GM12891 (cell line): ENCODE data around the gene CACNG7.

Experiments
- DNase-seq: peaks from one replicate; pipeline ENCODE4 v3.0.0; 2011; ENCODE audit warnings: low spot score; ENCODE audit not compliant: insufficient read length
- FAIRE-seq: peaks from 2 replicates; lab custom pipeline; 2011; peaks lifted over from hg19 to GRCh38; lab: Jason Lieb, UNC
- PAX5 ChIP-seq: IDR thresholded peaks from 2 replicates; pipeline ENCODE4 v1.6.1; 2011; ENCODE audit warnings: low read length, moderate library complexity, mild to moderate bottlenecking; ENCODE audit not compliant: insufficient read depth, severe bottlenecking
- POLR2A ChIP-seq: IDR thresholded peaks from 2 replicates; pipeline ENCODE4 v1.6.1; 2011; ENCODE audit warnings: low read depth, low read length, control low read depth
- POLR2AphosphoS5 ChIP-seq: IDR thresholded peaks from 2 replicates; pipeline ENCODE4 v1.6.1; 2011; ENCODE audit warnings: low read depth, low read length, control low read depth
- POU2F2 ChIP-seq: IDR thresholded peaks from 2 replicates; pipeline ENCODE4 v1.6.1; 2011; ENCODE audit warnings: low read depth, mild to moderate bottlenecking, control low read depth, low read length, moderate library complexity
- SPI1 ChIP-seq: IDR thresholded peaks from 2 replicates; pipeline ENCODE4 v1.6.1; 2011; ENCODE audit warnings: low read depth, low read length, control low read depth
- TAF1 ChIP-seq: IDR thresholded peaks from 2 replicates; pipeline ENCODE4 v1.6.1; 2011; ENCODE audit warnings: low read depth, low read length, control low read depth

Gene CACNG7

DNA sequence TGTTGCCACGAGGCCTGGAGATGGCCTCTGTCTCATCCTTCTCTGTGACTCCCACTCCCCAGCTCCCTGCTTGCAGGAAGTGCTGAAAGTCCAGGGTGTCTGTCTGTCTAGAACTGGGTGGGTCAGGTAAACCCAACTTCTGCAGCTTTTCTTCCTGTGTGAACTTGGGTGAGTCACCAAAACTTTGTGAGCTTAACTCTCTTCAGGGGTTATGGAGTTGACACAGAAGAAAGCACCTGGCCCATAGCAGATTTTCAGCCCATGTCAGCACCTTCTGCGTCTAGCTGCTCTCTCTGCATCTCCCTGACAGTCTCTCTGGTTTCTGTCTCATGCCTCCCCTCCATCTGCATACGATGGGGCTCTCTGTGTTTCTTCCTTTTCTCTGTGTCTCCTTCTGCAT is 4.2 kb upstream of the CACNG7 start:
- FAIRE-seq: no peak
- DNase-seq: no peak
- no peak for TF ChIP-seq POU2F2
- TF ChIP-seq PAX5: no peak

DNA sequence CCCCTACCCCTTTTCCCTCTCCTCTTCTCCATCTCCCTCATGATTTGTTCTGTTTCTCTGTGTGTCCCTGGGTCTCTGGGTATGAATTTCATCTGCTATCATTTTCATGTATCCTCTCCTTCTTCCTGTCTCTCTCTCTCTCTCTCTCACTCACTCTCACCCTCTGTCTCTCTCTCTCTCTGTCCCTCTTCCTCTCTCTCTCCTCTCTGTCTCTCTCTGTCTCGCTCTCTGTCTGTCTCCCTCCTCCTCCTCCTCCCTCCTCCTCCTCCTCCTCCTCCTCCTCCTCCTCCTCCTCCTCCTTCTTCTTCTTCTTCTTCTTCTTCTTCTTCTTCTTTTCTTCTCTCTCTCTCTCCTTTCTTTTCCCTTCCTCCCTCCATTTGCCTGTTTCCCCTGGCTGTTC is 3.3 kb upstream of the CACNG7 start:
- no peak for DNase-seq
- TF ChIP-seq PAX5 (no peak), TAF1 (no peak), SPI1 (no peak), POLR2A (no peak), POLR2AphosphoS5 (no peak), POU2F2 (no peak)
- no peak for FAIRE-seq

DNA sequence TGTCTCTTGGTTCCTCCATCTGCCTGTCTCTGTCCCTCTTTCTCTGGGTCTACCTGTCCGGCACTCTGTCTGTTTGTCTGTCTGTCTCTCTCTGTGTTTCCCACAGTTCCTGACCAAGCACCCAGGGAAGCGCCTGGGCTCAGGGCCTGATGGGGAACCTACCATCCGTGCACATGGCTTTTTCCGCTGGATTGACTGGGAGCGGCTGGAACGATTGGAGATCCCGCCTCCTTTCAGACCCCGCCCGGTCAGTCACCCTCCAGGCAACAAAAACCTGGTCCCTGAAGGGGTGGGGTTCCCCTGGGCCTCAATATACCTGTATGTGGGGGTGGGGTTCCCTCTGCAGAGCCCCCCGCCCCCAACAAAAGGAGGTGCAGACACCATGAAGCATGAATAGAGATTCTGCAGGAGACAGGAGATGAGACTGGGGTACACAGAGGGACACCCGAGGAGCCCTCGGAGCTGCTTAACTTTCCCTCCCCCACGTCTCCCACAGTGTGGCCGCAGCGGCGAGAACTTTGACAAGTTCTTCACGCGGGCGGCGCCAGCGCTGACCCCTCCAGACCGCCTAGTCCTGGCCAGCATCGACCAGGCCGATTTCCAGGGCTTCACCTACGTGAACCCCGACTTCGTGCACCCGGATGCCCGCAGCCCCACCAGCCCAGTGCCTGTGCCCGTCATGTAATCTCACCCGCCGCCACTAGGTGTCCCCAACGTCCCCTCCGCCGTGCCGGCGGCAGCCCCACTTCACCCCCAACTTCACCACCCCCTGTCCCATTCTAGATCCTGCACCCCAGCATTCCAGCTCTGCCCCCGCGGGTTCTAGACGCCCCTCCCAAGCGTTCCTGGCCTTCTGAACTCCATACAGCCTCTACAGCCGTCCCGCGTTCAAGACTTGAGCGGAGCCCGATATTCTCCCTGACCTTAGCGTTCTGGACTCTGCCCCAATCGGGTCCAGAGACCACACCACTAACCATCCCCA is 2.6 kb upstream of the CACNG7 start:
- DNase-seq (peak; percentile 71), FAIRE-seq (no peak)
- TF ChIP-seq SPI1: no peak
- no peak for TF ChIP-seq POU2F2
- no peak for TF ChIP-seq PAX5
- TF ChIP-seq TAF1: no peak
- TF ChIP-seq POLR2A: no peak
- no peak for TF ChIP-seq POLR2AphosphoS5

DNA sequence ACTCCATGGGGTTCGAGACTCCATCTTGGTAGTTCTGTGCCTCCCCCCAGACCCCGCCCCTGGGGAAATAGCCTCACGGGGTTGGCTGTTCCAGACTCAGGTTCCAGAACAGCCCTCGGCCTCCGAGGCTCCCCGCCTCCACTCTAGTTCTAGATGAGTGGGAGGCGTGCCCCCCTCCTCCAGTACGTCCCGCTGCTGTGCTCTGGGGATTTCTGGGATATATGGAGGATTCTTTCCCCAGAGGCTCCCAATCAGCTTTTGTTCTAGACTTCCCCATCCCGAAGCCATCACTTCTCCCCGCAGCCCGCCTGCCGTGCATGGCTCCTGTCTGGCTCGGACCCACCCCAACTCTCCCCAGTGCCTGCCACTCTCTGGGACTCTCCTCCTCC is 1.9 kb upstream of the CACNG7 start:
- FAIRE-seq (no peak), DNase-seq (no peak)
- TF ChIP-seq POLR2A (no peak), POU2F2 (no peak), SPI1 (no peak), POLR2AphosphoS5 (no peak), PAX5 (no peak), TAF1 (no peak)

DNA sequence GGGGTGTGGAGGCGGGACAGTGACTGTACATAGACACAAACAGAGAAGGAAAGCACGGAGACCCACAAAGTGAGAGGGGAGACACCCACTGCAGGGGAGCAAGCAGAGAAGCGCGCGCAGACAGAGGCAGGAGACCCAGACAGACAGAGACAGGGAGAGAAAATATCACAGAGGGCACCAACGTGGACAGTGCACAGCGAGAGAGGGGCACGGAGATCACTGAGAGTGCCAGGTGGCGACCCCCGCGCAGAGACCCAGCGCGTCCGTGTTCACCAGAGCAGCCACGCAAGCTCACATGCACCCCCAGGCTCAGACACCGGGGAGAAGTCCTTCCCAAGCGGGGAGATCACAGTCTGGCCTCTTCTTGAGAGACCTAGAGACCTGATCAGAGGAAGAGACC is 1.4 kb upstream of the CACNG7 start:
- TF ChIP-seq SPI1 (no peak), PAX5 (no peak)
- FAIRE-seq: no peak
- no peak for DNase-seq

DNA sequence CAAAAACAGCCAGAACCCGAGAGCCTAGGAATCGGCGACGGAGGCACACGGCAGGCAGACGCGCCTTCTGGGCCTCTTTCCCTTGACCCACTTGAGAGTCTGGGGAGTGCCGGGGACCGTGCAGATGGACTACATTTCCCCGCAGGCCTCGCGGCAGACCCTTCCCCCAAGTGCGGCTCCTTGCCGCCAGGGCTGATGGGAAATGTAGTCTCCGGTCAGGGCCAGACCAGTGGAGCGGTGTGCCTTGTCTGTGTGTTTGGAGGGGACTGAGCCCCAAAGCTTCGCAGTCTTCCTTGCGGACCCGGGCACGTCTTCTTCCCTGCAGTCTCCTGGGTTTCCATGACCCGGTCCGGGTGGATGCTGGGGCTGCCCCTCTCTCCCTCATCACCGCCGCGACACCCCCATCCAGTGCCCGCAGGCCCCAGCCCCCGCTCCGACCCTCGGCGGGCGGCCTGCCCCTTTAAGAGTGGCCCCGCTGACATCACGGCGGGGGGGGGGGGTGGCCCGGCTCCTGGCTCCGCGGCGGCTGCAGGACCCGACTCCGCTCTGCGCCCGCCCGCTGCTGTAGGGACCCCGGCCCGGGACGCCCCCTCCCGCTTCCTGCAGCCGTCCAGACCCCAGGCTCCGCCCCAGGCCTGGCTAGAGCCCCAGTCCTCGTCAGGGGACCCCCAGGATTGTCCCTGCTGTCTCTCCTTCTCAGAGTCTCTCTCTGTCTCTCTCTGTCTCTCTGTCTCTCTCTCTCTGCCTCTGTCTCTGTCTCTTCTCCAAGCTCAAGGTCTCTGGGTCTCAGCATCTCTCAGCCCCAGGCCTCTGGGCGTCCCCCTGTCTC is 758 bp upstream of the CACNG7 start:
- peak; percentile 34 for DNase-seq
- no peak for FAIRE-seq

DNA sequence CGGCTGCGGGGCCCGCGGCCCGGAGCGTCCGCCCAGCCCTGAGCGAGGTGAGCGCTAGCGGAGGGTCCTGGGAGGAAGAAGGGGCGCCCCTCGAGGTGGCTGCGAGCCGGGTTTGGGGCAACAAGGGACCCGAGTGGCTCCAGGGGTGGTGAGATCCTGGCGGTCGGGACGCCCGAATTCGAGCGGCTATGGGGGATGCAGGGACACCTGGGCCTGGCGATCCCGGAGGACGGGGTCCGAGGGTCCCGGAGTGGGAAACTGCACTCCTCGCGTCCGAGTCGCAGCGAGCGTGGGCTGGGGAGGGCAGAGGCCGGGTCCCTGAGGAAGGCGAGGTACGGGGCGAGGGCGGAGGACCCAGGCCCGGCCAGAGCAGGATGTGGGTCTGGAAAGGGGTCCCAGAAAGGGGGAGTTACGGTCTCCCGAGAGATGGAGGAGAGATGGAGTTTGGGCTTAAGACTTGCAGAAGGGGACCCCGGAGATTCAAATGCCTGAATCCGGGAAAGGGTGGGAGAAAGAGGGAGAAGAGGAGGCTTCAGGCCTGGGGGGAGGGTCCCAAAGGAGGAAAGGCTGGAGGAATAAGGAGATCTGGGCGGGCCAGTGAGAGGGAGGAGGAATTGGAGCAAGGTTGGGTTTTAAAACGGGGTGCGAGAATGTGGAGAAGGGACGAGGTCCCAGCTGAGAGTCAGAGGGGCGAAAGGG is 542 bp downstream of the CACNG7 start:
- TF ChIP-seq PAX5: no peak
- TF ChIP-seq POU2F2: no peak
- no peak for TF ChIP-seq SPI1
- no peak for TF ChIP-seq POLR2AphosphoS5
- no peak for TF ChIP-seq POLR2A
- TF ChIP-seq TAF1: no peak
- no peak for FAIRE-seq
- DNase-seq: no peak

More for the DNA sequence above, 758 bp upstream of the CACNG7 start:
- no peak for TF ChIP-seq POU2F2
- no peak for TF ChIP-seq SPI1
- no peak for TF ChIP-seq POLR2AphosphoS5
- no peak for TF ChIP-seq POLR2A
- TF ChIP-seq PAX5: no peak
- TF ChIP-seq TAF1: no peak

DNA sequence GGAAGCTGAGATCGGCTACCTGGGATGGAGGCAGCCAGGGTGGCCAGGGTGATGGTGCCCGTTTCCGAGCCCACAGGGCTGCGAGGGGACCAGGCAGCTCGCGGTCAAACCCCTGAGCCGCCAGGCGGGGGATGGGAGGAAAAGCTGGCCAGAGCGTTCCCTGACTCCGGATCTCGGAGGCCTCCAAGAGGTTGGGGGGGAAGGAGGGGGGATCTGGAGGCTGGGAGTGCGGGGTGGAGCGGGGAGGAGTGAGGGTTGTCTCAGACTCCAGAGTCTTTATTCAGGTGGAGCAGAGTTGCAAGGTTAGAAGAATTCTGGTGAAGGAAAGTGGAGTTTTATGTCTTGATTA is 1.1 kb downstream of the CACNG7 start:
- no peak for TF ChIP-seq POU2F2
- TF ChIP-seq PAX5: no peak
- no peak for TF ChIP-seq POLR2AphosphoS5
- FAIRE-seq: no peak
- DNase-seq: no peak

DNA sequence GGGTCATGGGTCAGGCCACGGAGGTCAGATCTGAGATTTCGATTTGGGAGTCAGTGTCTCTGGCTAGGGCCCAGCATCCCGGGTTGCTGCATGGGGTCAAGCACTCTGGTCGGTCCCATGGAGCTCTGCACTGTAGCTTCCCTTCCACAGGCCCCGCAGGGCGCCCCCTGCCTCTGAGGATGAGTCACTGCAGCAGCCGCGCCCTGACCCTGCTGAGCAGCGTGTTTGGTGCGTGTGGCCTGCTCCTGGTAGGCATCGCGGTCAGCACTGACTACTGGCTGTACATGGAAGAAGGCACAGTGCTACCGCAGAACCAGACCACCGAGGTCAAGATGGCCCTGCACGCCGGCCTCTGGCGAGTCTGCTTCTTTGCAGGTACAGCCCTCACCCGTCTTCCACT is 3.6 kb downstream of the CACNG7 start:
- TF ChIP-seq POU2F2 (no peak), POLR2A (no peak), SPI1 (no peak)
- DNase-seq (no peak), FAIRE-seq (no peak)

DNA sequence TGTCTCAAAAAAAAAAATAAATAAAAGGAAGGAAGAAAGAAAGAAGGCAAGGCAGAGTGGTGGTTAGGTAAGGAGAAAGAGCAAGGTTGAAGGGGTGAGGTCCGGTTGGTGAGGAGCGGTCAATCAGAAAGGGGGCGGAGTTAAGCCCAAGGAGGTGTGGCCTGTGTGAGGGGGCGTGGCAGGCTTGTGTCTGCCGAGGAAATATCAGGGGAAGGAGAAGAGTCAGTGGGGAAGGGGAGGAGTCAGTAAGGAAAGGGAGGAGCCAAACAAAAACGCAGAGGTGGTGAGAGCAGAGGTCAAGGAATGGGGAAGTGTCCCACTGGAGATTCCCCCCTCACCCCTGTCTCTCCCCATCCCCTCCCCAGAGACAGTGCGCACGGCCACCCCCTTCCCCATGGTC is 5.9 kb downstream of the CACNG7 start:
- FAIRE-seq (no peak), DNase-seq (no peak)
- no peak for TF ChIP-seq PAX5
- TF ChIP-seq TAF1: no peak
- no peak for TF ChIP-seq POLR2AphosphoS5
- TF ChIP-seq SPI1: no peak
- no peak for TF ChIP-seq POU2F2
- TF ChIP-seq POLR2A: no peak
